GM12892 (cell line): ENCODE results near the gene PRDM15.

Experiments used
- POLR2A ChIP-seq: IDR thresholded peaks from 2 replicates; pipeline ENCODE4 v1.6.1; 2011; ENCODE audit warnings: low read depth, low read length, control low read depth
- POLR2AphosphoS5 ChIP-seq: IDR thresholded peaks from 2 replicates; pipeline ENCODE4 v1.6.1; 2011; ENCODE audit warnings: low read depth, low read length, control low read depth
- TAF1 ChIP-seq: IDR thresholded peaks from 2 replicates; pipeline ENCODE4 v1.6.1; 2011; ENCODE audit warnings: low read depth, mild to moderate bottlenecking, control low read depth, low read length, borderline replicate concordance

- TF ChIP-seq POLR2A (no peak), POLR2AphosphoS5 (no peak), TAF1 (no peak)
Observed at GRCh38 chr21:41924368-41924754, 45.2 kb upstream of the PRDM15 start.
